ENCODE measurements around the gene MAML3. TPM values are rescaled to one million over a fixed set of nuclear protein-coding genes. Genes with fewer than 3 reads are reported as not detected.

MAML3 gene
- total RNA-seq, 4 donors from 2014 or later: 16.1 to 40.0 (median 18.1) TPM

GRCh38 chr4:140103676-140104075 is 50.3 kb downstream of the MAML3 start:
- H3K27me3 ChIP-seq: no peaks in the 10 kb centered on the region
- no peaks in the 10 kb centered on the region for H3K36me3 ChIP-seq
- no peak overlapping the region for H3K4me3 ChIP-seq
- no peak for TF ChIP-seq POLR2AphosphoS5 (IDR thresholded peaks at IDR 0.05)
- no peak for TF ChIP-seq EP300 (IDR thresholded peaks at IDR 0.05; ENCODE audit: low read depth)
- no peak for TF ChIP-seq CTCF (IDR thresholded peaks at IDR 0.05)
- TF ChIP-seq POLR2A (IDR thresholded peaks at IDR 0.05): no peak
- 70 to 76% methylated on average over 3 of the region's 3 CpGs for WGBS, 2 donors (ENCODE audit: low coverage in 1 of 2)
- peaks cover 0 to 17% (median 9%) of the 10 kb centered on the region in 4 donors for H3K4me1 ChIP-seq
- intact Hi-C loops (cut with DNase I; ENCODE audit: low total_unique reads): no loop called here
- no peak overlapping the region for H3K27ac ChIP-seq
- DNase-seq: no peak
- in situ Hi-C loops (cut with MboI; ENCODE audit: low pct_ligation_motif_present in 1 of 4, low pct_unique_long_range_greater_than_20kb in 1 of 4, low sequenced_read_pairs in 3 of 4): no loop called here
- no peaks in the 10 kb centered on the region for H3K9me3 ChIP-seq

DNA sequence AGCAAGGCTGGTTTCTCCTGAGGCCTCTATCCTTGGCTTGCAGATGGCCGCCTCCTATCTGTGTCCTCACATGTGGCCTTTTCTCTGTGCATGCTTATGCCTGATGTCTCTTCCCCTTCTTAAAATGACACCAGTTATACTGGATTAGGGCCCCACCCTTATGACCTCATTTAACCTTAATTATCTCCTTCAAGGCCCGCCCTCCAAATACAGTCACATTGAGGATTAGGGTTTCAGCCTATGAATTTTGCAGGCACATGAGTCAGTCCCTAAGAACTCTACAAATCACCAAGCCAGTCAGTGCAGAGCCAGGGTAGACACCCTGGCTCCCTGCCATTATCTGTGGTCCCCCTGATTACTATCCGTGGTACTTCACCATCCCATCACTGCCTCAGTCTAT is 51.6 kb downstream of the MAML3 start:
- H3K4me3 ChIP-seq: no peak overlapping the region
- H3K27ac ChIP-seq: no peak overlapping the region
- TF ChIP-seq POLR2A (IDR thresholded peaks at IDR 0.05): no peak
- no peak for TF ChIP-seq CTCF (IDR thresholded peaks at IDR 0.05)
- TF ChIP-seq POLR2AphosphoS5 (IDR thresholded peaks at IDR 0.05): no peak
- in situ Hi-C loops (cut with MboI; ENCODE audit: low pct_ligation_motif_present in 1 of 4, low pct_unique_long_range_greater_than_20kb in 1 of 4, low sequenced_read_pairs in 3 of 4) (no loop called here), intact Hi-C loops (cut with DNase I; ENCODE audit: low total_unique reads) (no loop called here)
- no peaks in the 10 kb centered on the region for H3K9me3 ChIP-seq
- peaks cover 0 to 27% (median 15%) of the 10 kb centered on the region in 4 donors for H3K4me1 ChIP-seq
- DNase-seq: no peak
- H3K27me3 ChIP-seq: no peaks in the 10 kb centered on the region
- H3K36me3 ChIP-seq: no peaks in the 10 kb centered on the region
- 95 to 100% methylated on average over 2 to 3 of the region's 3 CpGs for WGBS, 2 donors (ENCODE audit: low coverage in 1 of 2)

GRCh38 chr4:140100771-140101170 is 53.2 kb downstream of the MAML3 start:
- H3K4me3 ChIP-seq: no peak overlapping the region
- in situ Hi-C loops (cut with MboI; ENCODE audit: low pct_ligation_motif_present in 1 of 4, low pct_unique_long_range_greater_than_20kb in 1 of 4, low sequenced_read_pairs in 3 of 4) (no loop called here), intact Hi-C loops (cut with DNase I; ENCODE audit: low total_unique reads) (no loop called here)
- no peaks in the 10 kb centered on the region for H3K9me3 ChIP-seq
- WGBS, 2 donors (ENCODE audit: low coverage in 1 of 2): 100% methylated on average over 2 to 3 of the region's 3 CpGs
- TF ChIP-seq EP300 (IDR thresholded peaks at IDR 0.05; ENCODE audit: low read depth) (no peak), CTCF (IDR thresholded peaks at IDR 0.05) (no peak), POLR2A (IDR thresholded peaks at IDR 0.05) (no peak), POLR2AphosphoS5 (IDR thresholded peaks at IDR 0.05) (no peak)
- no peak for DNase-seq
- H3K27me3 ChIP-seq: no peaks in the 10 kb centered on the region
- peaks cover 0 to 27% (median 15%) of the 10 kb centered on the region in 4 donors for H3K4me1 ChIP-seq
- no peak overlapping the region for H3K27ac ChIP-seq
- H3K36me3 ChIP-seq: no peaks in the 10 kb centered on the region

GRCh38 chr4:140099983-140100382 is 54.0 kb downstream of the MAML3 start:
- no peak for TF ChIP-seq CTCF (IDR thresholded peaks at IDR 0.05)
- TF ChIP-seq POLR2A (IDR thresholded peaks at IDR 0.05): no peak
- no peak for TF ChIP-seq EP300 (IDR thresholded peaks at IDR 0.05; ENCODE audit: low read depth)
- Histone ChIP-seq H3K4me1 (peaks cover 0 to 32% (median 15%) of the 10 kb centered on the region in 4 donors), H3K36me3 (no peaks in the 10 kb centered on the region), H3K27me3 (no peaks in the 10 kb centered on the region), H3K4me3 (no peak overlapping the region), H3K27ac (peak overlapping the region in 1 of 4 donors; percentile 3), H3K9me3 (no peaks in the 10 kb centered on the region)
- in situ Hi-C loops (cut with MboI; ENCODE audit: low pct_ligation_motif_present in 1 of 4, low pct_unique_long_range_greater_than_20kb in 1 of 4, low sequenced_read_pairs in 3 of 4): no loop called here
- 38 to 50% methylated on average over 2 to 7 of the region's 7 CpGs for WGBS, 2 donors (ENCODE audit: low coverage in 1 of 2)
- DNase-seq: peak; percentile 38
- intact Hi-C loops (cut with DNase I; ENCODE audit: low total_unique reads): no loop called here

Measured in transverse colon (tissue), 4 donors.